B cell (primary cell): ENCODE measurements around the gene RNF26. TPM values are rescaled to one million over a fixed set of nuclear protein-coding genes. Genes with fewer than 3 reads are reported as not detected.
A peak's percentile ranks its signal among the peaks of the same experiment; 100 is the strongest.

Source experiments
- ATAC-seq: fragments of 200-7000 bp; cut with Tn5 transposase; one replicate; pipeline ENCODE4 v1.10.0; 2021; ENCODE audit warnings: low read depth, mild to moderate bottlenecking, moderate number of reproducible peaks, moderate library complexity
- CTCF ChIA-PET: fragments of 350-600 bp; sonication (Branson Sonifier 250); formaldehyde crosslinking; loops from one replicate; lab custom pipeline; 2021; ENCODE audit warnings: antibody characterized with exemption, inconsistent platforms; lab: Charles Lee
- POLR2A ChIA-PET: fragments of 350-600 bp; sonication (Branson Sonifier 250); formaldehyde crosslinking; loops from one replicate; lab custom pipeline; 2021; ENCODE audit warnings: antibody characterized with exemption; lab: Charles Lee
- DNase-seq: peaks from one replicate; pipeline ENCODE4 v3.0.0; 2013
- H2AFZ ChIP-seq: 2 replicates; pipeline ENCODE4 v1.6.1; 2012; ENCODE audit warnings: mild to moderate bottlenecking, low read depth, low read length; ENCODE audit not compliant: insufficient read depth, poor library complexity, severe bottlenecking
- H3K27ac ChIP-seq, 2 donors: 1 replicate in 1 of 2; 2 replicates in 1 of 2; pipeline ENCODE4 v1.5.1; 2012 to 2013; ENCODE audit warnings: low read length in 2 of 2, mild to moderate bottlenecking in 2 of 2, moderate library complexity in 1 of 2
- H3K27me3 ChIP-seq, 4 experiments: fragments of 200-600 bp in 1 of 4; sonication (generic) in 1 of 4; replicated peaks in 1 of 4; 1 replicate in 2 of 4; 2 replicates in 2 of 4; pipeline versions ENCODE4 v1.6.1 to v1.7.0; 2013 to 2016; ENCODE audit warnings: low read length in 3 of 4, mild to moderate bottlenecking in 2 of 4, mixed read lengths in 1 of 4, moderate library complexity in 1 of 4; ENCODE audit not compliant: insufficient read depth in 4 of 4, control insufficient read depth in 3 of 4; ENCODE audit errors: control extremely low read depth in 1 of 4
- H3K36me3 ChIP-seq, 2 experiments: replicated peaks in 1 of 2; 1 replicate in 1 of 2; 2 replicates in 1 of 2; pipeline versions ENCODE4 v1.6.1 to v1.7.1; 2013; ENCODE audit warnings: low read length in 1 of 2; ENCODE audit not compliant: insufficient read depth in 2 of 2, control insufficient read depth in 1 of 2; ENCODE audit errors: control extremely low read depth in 1 of 2, extremely low read depth in 1 of 2
- H3K4me1 ChIP-seq, 2 donors: fragments of 200-600 bp in 1 of 2; sonication (generic) in 1 of 2; 1 replicate in 1 of 2; 2 replicates in 1 of 2; pipeline versions ENCODE4 v1.5.1 to v1.6.1; 2013 to 2017; ENCODE audit warnings: low read length in 2 of 2; ENCODE audit not compliant: control insufficient read depth in 2 of 2, insufficient read depth in 2 of 2
- H3K4me2 ChIP-seq: replicated peaks from 2 replicates; pipeline ENCODE3; 2012; ENCODE audit warnings: mild to moderate bottlenecking, low read depth, low read length; ENCODE audit not compliant: poor library complexity, severe bottlenecking
- H3K4me3 ChIP-seq, 5 experiments: fragments of 200-600 bp in 1 of 5; sonication (generic) in 1 of 5; 1 replicate in 3 of 5; 2 replicates in 2 of 5; pipeline versions ENCODE4 v1.5.1 to v1.7.0; 2011 to 2016; ENCODE audit warnings: low read length in 4 of 5, mild to moderate bottlenecking in 4 of 5, low read depth in 2 of 5, control low read depth in 1 of 5, moderate library complexity in 1 of 5; ENCODE audit not compliant: insufficient read depth in 1 of 5; ENCODE audit errors: control extremely low read depth in 1 of 5, extremely low read depth in 1 of 5
- H3K79me2 ChIP-seq: fragments of 200-600 bp; sonication (generic); one replicate; pipeline ENCODE4 v1.6.0; 2016; ENCODE audit warnings: low read length; ENCODE audit not compliant: control insufficient read depth, insufficient read depth
- H3K9ac ChIP-seq: fragments of 200-600 bp; sonication (generic); 2 replicates; pipeline ENCODE4 v1.6.1; 2017; ENCODE audit warnings: mild to moderate bottlenecking, low read length, moderate library complexity
- H3K9me3 ChIP-seq, 3 donors: one replicate each; pipeline versions ENCODE4 v1.6.1 to v1.7.1; 2013; ENCODE audit warnings: low read length in 2 of 3; ENCODE audit not compliant: control insufficient read depth in 2 of 3, insufficient read depth in 1 of 3; ENCODE audit errors: control extremely low read depth in 1 of 3
- H4K20me1 ChIP-seq: 2 replicates; pipeline ENCODE4 v1.6.0; 2012; ENCODE audit warnings: mild to moderate bottlenecking, low read length; ENCODE audit not compliant: insufficient read depth, control insufficient read depth, poor library complexity, severe bottlenecking
- H3K27ac Mint-ChIP-seq: one replicate; pipeline ENCODE4 v1.8.0; 2021; ENCODE audit warnings: mixed read lengths
- H3K27me3 Mint-ChIP-seq: one replicate; pipeline ENCODE4 v1.8.0; 2021; ENCODE audit warnings: mixed read lengths
- H3K4me1 Mint-ChIP-seq: one replicate; pipeline ENCODE4 v1.8.0; 2021; ENCODE audit warnings: mixed read lengths
- H3K4me3 Mint-ChIP-seq: one replicate; pipeline ENCODE4 v1.8.0; 2021; ENCODE audit warnings: mixed read lengths
- H3K9me3 Mint-ChIP-seq: one replicate; pipeline ENCODE4 v1.8.0; 2022; ENCODE audit warnings: mixed read lengths; ENCODE audit not compliant: insufficient read depth
- EZH2 ChIP-seq: IDR thresholded peaks from 2 replicates; pipeline ENCODE4 v1.6.1; 2012; ENCODE audit warnings: borderline replicate concordance, low read depth, mild to moderate bottlenecking, moderate library complexity, low read length; ENCODE audit not compliant: insufficient read depth, poor library complexity, severe bottlenecking
- WGBS: methylation state at CpG from one replicate; pipeline ENCODE4 v1.1.5; 2013; ENCODE audit warnings: missing lambda C conversion rate; ENCODE audit not compliant: insufficient coverage; 5-methylcytosine and 5-hydroxymethylcytosine counted together
- intact Hi-C: fragments of 100-400 bp; cut with micrococcal nuclease; formaldehyde crosslinking; loops from one replicate; pipeline ENCODE4 v1.10.0; 2022
- polyA plus RNA-seq: library from polyadenylated mRNA; depleted of rRNA; stranded (reverse); fragments of >200 nt; gene quantifications from 2 replicates; pipeline ENCODE4 v1.2.3, GENCODE V29; 2012
- total RNA-seq, 2 donors: library from RNA; stranded (reverse); fragments of 120-200 nt in 1 of 2; gene quantifications; 1 replicate in 1 of 2; 2 replicates in 1 of 2; pipeline versions ENCODE4 v1.2.3 to v1.2.4, GENCODE V29; 2013 to 2022
- TF ChIP-seq, protein P1 (sequence below): fragments of 200-600 bp; IDR thresholded peaks from one replicate; pipeline ENCODE4 v1.8.0; 2022; ENCODE audit warnings: antibody characterized with exemption, mild to moderate bottlenecking

RNF26 gene
- total and polyA plus RNA-seq, 2 donors (not counting 1 experiment from before 2014, with no cell fraction given), result 15.5 to 21.8 TPM

DNA sequence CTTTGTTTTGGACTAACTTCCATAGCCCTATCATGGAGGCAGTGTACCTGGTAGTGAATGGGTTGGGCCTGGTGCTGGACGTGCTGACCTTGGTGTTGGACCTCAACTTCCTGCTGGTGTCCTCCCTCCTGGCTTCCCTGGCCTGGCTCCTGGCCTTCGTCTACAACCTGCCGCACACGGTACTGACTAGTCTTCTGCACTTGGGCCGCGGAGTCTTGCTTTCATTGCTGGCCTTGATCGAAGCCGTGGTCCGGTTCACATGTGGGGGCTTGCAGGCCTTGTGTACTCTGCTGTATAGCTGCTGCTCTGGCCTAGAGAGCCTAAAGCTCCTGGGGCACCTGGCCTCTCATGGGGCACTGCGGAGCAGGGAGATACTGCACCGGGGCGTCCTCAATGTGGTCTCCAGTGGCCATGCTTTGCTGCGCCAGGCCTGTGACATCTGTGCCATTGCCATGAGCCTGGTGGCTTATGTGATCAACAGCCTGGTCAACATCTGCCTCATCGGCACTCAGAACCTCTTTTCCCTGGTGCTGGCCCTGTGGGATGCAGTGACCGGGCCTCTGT is 846 bp downstream of the RNF26 start:
- CTCF ChIA-PET, result interaction anchor here (1.3 to 2.3 kb wide), 3 partner anchors 11 to 46 kb away, joined by 5 to 12 read pairs (median 6); partner anchors contain the start of gene USP2
- POLR2A ChIA-PET, result interaction anchor here (1.0 to 1.1 kb wide), 2 partner anchors 13 to 14 kb away, joined by 3 read pairs; no protein-coding TSS in a partner anchor
- no peak for TF ChIP-seq EZH2
- TF ChIP-seq, protein P1, sequence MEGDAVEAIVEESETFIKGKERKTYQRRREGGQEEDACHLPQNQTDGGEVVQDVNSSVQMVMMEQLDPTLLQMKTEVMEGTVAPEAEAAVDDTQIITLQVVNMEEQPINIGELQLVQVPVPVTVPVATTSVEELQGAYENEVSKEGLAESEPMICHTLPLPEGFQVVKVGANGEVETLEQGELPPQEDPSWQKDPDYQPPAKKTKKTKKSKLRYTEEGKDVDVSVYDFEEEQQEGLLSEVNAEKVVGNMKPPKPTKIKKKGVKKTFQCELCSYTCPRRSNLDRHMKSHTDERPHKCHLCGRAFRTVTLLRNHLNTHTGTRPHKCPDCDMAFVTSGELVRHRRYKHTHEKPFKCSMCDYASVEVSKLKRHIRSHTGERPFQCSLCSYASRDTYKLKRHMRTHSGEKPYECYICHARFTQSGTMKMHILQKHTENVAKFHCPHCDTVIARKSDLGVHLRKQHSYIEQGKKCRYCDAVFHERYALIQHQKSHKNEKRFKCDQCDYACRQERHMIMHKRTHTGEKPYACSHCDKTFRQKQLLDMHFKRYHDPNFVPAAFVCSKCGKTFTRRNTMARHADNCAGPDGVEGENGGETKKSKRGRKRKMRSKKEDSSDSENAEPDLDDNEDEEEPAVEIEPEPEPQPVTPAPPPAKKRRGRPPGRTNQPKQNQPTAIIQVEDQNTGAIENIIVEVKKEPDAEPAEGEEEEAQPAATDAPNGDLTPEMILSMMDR, result no peak
- Histone ChIP-seq H3K4me1 (peaks cover 19 to 26% of the 10 kb centered on the region in 2 donors), H3K27ac (peak overlapping the region; percentile 59 to 83), H3K4me2 (peak overlapping the region; percentile 87), H3K9me3 (no peaks in the 10 kb centered on the region), H4K20me1 (peaks cover 7% of the 10 kb centered on the region), H3K36me3 (peaks cover 0 to 2% of the 10 kb centered on the region in 2 experiments), H3K4me3 (peak overlapping the region; percentile 74 to 94 (median 88)), H2AFZ (peak overlapping the region; percentile 90), H3K79me2 (peaks cover 14% of the 10 kb centered on the region), H3K9ac (peak overlapping the region; percentile 88), H3K27me3 (peaks cover 0 to 18% (median 13%) of the 10 kb centered on the region in 4 experiments)
- Mint-ChIP-seq H3K4me3 (peak overlapping the region; percentile 99), H3K4me1 (peaks cover 28% of the 10 kb centered on the region), H3K9me3 (no peaks in the 10 kb centered on the region), H3K27ac (peak overlapping the region; percentile 95), H3K27me3 (peaks cover 17% of the 10 kb centered on the region)
- DNase-seq (no peak), ATAC-seq (no peak)
- intact Hi-C loops, result loop anchor here (2.0 kb wide), 1 partner anchor 22 kb away; no protein-coding TSS in a partner anchor
- WGBS, result 86% methylated on average over 15 of the region's 15 CpGs
